ENCODE measurements around the gene PTPRM.

DNA sequence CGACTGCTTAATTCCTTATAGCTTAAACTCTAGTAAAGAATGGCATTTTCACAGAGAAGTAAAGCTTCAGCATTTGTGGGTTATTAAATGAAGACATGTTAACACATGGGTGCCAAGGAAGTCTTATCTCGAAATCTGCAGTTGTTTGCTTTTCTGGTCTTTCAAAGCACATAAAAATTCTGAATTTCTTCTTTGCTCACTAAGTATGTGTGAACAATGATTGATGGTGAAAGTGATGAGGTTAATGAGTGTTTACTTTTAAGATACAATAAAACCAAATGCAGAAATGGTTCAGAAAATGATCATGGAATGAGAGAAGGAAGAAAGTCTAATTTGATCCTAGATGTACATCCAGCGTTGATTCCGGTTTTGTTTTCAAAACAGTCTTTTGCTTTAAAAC is 807.6 kb downstream of the PTPRM start:
- TF ChIP-seq, protein P1, sequence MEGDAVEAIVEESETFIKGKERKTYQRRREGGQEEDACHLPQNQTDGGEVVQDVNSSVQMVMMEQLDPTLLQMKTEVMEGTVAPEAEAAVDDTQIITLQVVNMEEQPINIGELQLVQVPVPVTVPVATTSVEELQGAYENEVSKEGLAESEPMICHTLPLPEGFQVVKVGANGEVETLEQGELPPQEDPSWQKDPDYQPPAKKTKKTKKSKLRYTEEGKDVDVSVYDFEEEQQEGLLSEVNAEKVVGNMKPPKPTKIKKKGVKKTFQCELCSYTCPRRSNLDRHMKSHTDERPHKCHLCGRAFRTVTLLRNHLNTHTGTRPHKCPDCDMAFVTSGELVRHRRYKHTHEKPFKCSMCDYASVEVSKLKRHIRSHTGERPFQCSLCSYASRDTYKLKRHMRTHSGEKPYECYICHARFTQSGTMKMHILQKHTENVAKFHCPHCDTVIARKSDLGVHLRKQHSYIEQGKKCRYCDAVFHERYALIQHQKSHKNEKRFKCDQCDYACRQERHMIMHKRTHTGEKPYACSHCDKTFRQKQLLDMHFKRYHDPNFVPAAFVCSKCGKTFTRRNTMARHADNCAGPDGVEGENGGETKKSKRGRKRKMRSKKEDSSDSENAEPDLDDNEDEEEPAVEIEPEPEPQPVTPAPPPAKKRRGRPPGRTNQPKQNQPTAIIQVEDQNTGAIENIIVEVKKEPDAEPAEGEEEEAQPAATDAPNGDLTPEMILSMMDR (IDR thresholded peaks at IDR 0.05): no peak
- TF ChIP-seq POLR2A (IDR thresholded peaks at IDR 0.05): no peak
